A549 (cell line): Measurements from ENCODE around the gene PKIG. TPM values are rescaled to one million over a fixed set of nuclear protein-coding genes. Genes with fewer than 3 reads are reported as not detected.
"Not testable (repeated sequence)": the region's sequence is repeated elsewhere in the genome, so short reads cannot be mapped to it uniquely, and the experiment has no call there.

ENCODE experiments used
- ATAC-seq, 2 experiments: fragments of 200-7000 bp in 1 of 2; fragments of >200 bp in 1 of 2; cut with Nextera tagmentation in 1 of 2; cut with Tn5 transposase in 1 of 2; 3 replicates each; pipeline versions ENCODE4 v1.8.0 to v1.9.1; 2018 to 2020; ENCODE audit warnings: mild to moderate bottlenecking in 1 of 2, moderate library complexity in 1 of 2
- CTCF ChIA-PET: fragments of 300-600 bp; sonication (Branson Sonifier 250); formaldehyde crosslinking; extraction: SDS; loops from one replicate; lab custom pipeline; 2021; ENCODE audit warnings: antibody characterized with exemption, inconsistent platforms; lab: Yijun Ruan, JAX
- POLR2A ChIA-PET: fragments of 350-600 bp; formaldehyde crosslinking; extraction: SDS; loops from one replicate; lab custom pipeline; 2021; ENCODE audit warnings: antibody characterized with exemption, inconsistent platforms; lab: Yijun Ruan, JAX
- DNase-seq, 2 experiments: peaks; one replicate each; pipeline versions ENCODE4 v3.0.0 to v3.0.0-alpha.2; 2011 to 2016; ENCODE audit warnings: low read depth in 1 of 2, low spot score in 1 of 2
- FAIRE-seq: peaks from 2 replicates; lab custom pipeline; 2011; peaks lifted over from hg19 to GRCh38; lab: Jason Lieb, UNC
- H3K27ac ChIP-seq, 2 experiments: fragments of >200 bp; sonication (Bioruptor Twin); formaldehyde crosslinking; 3 replicates each; pipeline ENCODE4 v1.5.1; 2016 to 2017
- H3K4me1 ChIP-seq: fragments of >200 bp; sonication (Bioruptor Twin); formaldehyde crosslinking; 3 replicates; pipeline ENCODE4 v1.6.1; 2016
- H3K4me2 ChIP-seq: fragments of >200 bp; sonication (Bioruptor Twin); formaldehyde crosslinking; 3 replicates; pipeline ENCODE4 v1.6.1; 2016
- H3K4me3 ChIP-seq: fragments of >200 bp; sonication (Bioruptor Twin); formaldehyde crosslinking; 3 replicates; pipeline ENCODE4 v1.5.1; 2016
- H3K9me3 ChIP-seq: fragments of >200 bp; sonication (Bioruptor Twin); formaldehyde crosslinking; 3 replicates; pipeline ENCODE4 v1.6.1; 2016
- CBX8 ChIP-seq: fragments of 200-600 bp; sonication (generic); IDR thresholded peaks from 2 replicates; pipeline ENCODE4 v1.6.1; 2016
- CHD2 ChIP-seq: fragments of 150-350 bp; IDR thresholded peaks from 2 replicates; pipeline ENCODE4 v1.6.1; 2014; ENCODE audit warnings: low read length; ENCODE audit not compliant: partially characterized antibody
- EHMT2 ChIP-seq: fragments of 200-600 bp; sonication (generic); IDR thresholded peaks from 2 replicates; pipeline ENCODE4 v1.6.1; 2016; ENCODE audit warnings: antibody characterized with exemption, low read depth, mild to moderate bottlenecking, moderate library complexity
- FOSB ChIP-seq: fragments of 250-450 bp; sonication (Bioruptor Pico); IDR thresholded peaks from 2 replicates; pipeline ENCODE4 v1.5.0; 2020; ENCODE audit warnings: mild to moderate bottlenecking, moderate library complexity
- GATA3 ChIP-seq: IDR thresholded peaks from 2 replicates; pipeline ENCODE4 v1.6.1; 2012; ENCODE audit warnings: borderline replicate concordance
- HOXA7 ChIP-seq: fragments of 250-450 bp; sonication (Bioruptor Pico); IDR thresholded peaks from 2 replicates; pipeline ENCODE4 v1.5.0; 2020; ENCODE audit warnings: mild to moderate bottlenecking, moderate library complexity
- HOXB5 ChIP-seq: fragments of 250-450 bp; sonication (Bioruptor Pico); IDR thresholded peaks from 2 replicates; pipeline ENCODE4 v1.5.0; 2020; ENCODE audit warnings: mild to moderate bottlenecking, moderate library complexity
- MAFK ChIP-seq: fragments of 450-650 bp; IDR thresholded peaks from 2 replicates; pipeline ENCODE4 v1.6.1; 2014; ENCODE audit not compliant: partially characterized antibody
- MAZ ChIP-seq: fragments of 150-350 bp; IDR thresholded peaks from 2 replicates; pipeline ENCODE4 v1.6.1; 2014; ENCODE audit warnings: antibody characterized with exemption, low read depth, low read length, borderline replicate concordance
- MYC ChIP-seq: IDR thresholded peaks from 2 replicates; pipeline ENCODE4 v1.6.1; 2012; ENCODE audit warnings: mild to moderate bottlenecking, inconsistent platforms, low read length, improper control_type of control experiment, borderline replicate concordance
- PHF8 ChIP-seq: fragments of 200-600 bp; sonication (generic); IDR thresholded peaks from 2 replicates; pipeline ENCODE4 v1.6.1; 2016; ENCODE audit warnings: low read depth, mild to moderate bottlenecking, antibody characterized with exemption, moderate library complexity, borderline replicate concordance
- POLR2AphosphoS2 ChIP-seq: conservative IDR thresholded peaks from 2 replicates; pipeline ENCODE4 v1.6.1; 2012; ENCODE audit warnings: low read length, improper control_type of control experiment, inconsistent platforms
- RARB ChIP-seq: fragments of 250-450 bp; sonication (Bioruptor Pico); IDR thresholded peaks from 2 replicates; pipeline ENCODE4 v1.8.0; 2021; ENCODE audit warnings: mild to moderate bottlenecking, moderate library complexity
- RFX5 ChIP-seq: fragments of 450-650 bp; IDR thresholded peaks from 2 replicates; pipeline ENCODE4 v1.7.1; 2014; ENCODE audit warnings: antibody characterized with exemption, mild to moderate bottlenecking, moderate library complexity
- SMC3 ChIP-seq: fragments of >200 bp; sonication (Bioruptor Twin); formaldehyde crosslinking; IDR thresholded peaks from 3 replicates; pipeline ENCODE4 v1.6.1; 2018; ENCODE audit warnings: inconsistent platforms
- TP53 ChIP-seq: fragments of 250-450 bp; sonication (Bioruptor Pico); IDR thresholded peaks from 2 replicates; pipeline ENCODE4 v1.5.0; 2021; ENCODE audit warnings: mild to moderate bottlenecking, moderate library complexity
- ZFP36 ChIP-seq: fragments of 450-650 bp; IDR thresholded peaks from 2 replicates; pipeline ENCODE4 v1.6.1; 2014; ENCODE audit warnings: borderline replicate concordance; ENCODE audit not compliant: partially characterized antibody
- ZNF302 ChIP-seq: fragments of 250-450 bp; sonication (Bioruptor Pico); IDR thresholded peaks from 2 replicates; pipeline ENCODE4 v1.9.0; 2021; ENCODE audit warnings: inconsistent platforms, mild to moderate bottlenecking, moderate library complexity
- ZSCAN20 ChIP-seq: fragments of 250-450 bp; sonication (Bioruptor Pico); IDR thresholded peaks from 2 replicates; pipeline ENCODE4 v1.8.0; 2022; ENCODE audit warnings: mild to moderate bottlenecking, moderate library complexity
- WGBS: methylation state at CpG from one replicate; pipeline ENCODE4 v1.1.6; 2017; ENCODE audit errors: missing lambda C conversion rate; 5-methylcytosine and 5-hydroxymethylcytosine counted together
- polyA plus RNA-seq, 4 experiments: library from polyadenylated mRNA; depleted of rRNA in 3 of 4; stranded (reverse); fragments of >200 nt; fragmentation: RNase III in 1 of 4; extraction: RNeasy Plus Mini Kit Qiagen cat#74134 plus additional on column Dnase treatment in 1 of 4; gene quantifications; 2 replicates in 3 of 4; 3 replicates in 1 of 4; pipeline ENCODE4 v1.2.3, GENCODE V29; 2011 to 2017
- TF ChIP-seq, protein P1 (sequence below): fragments of >200 bp; sonication (Bioruptor Twin); formaldehyde crosslinking; IDR thresholded peaks from 3 replicates; pipeline ENCODE4 v1.6.1; 2016
- TF ChIP-seq, protein P2 (sequence below): fragments of 450-650 bp; IDR thresholded peaks from 2 replicates; pipeline ENCODE4 v1.6.1; 2014; ENCODE audit warnings: antibody characterized with exemption

PKIG gene
- polyA plus RNA-seq, 2 of the 4 experiments (the other 2 are of a cell fraction), result 24.0 to 31.1 TPM

DNA sequence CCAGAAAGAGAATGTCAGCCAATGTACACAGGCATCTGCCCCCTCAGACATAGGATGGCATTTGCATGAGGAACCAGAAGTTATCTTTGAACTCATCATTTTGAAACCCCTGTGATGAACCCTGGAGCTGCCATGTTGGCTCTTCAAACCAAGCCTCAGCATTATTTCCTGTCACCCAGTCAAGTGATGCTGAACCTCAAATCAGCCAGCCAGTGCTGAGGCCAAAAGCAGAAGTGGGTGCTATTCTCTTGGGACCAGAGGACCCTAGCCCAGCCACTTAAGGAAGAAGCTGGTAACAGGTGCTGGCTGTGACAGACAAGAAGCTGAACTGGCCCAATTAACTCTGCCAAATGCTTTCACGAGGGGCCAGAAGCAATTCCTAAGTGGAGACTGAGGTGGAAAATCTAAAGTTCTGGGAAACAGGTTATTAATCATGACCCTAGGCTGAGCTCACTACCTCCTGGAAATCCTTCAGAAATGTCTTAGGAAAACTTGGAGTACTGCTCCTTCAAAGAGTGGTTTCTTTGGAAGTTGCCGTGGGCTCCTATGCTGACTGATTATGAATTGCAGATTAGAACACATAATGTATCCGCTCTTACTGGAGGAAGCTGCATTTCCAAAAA, 4.0 kb downstream of the PKIG start:
- WGBS, result 94% methylated on average over 3 of the region's 3 CpGs
- Histone ChIP-seq H3K4me1 (no peaks in the 10 kb centered on the region), H3K4me2 (no peak overlapping the region), H3K4me3 (no peak overlapping the region), H3K9me3 (no peaks in the 10 kb centered on the region), H3K27ac (no peak overlapping the region)
- no peak for TF ChIP-seq GATA3
- no peak for TF ChIP-seq MAFK
- TF ChIP-seq FOSB (CRISPR knock-in tag), result no peak
- no peak for TF ChIP-seq PHF8
- TF ChIP-seq SMC3, result no peak
- no peak for TF ChIP-seq TP53 (CRISPR knock-in tag)
- TF ChIP-seq CHD2, result no peak
- TF ChIP-seq HOXA7, result no peak
- TF ChIP-seq POLR2AphosphoS2, result no peak
- TF ChIP-seq, protein P1, sequence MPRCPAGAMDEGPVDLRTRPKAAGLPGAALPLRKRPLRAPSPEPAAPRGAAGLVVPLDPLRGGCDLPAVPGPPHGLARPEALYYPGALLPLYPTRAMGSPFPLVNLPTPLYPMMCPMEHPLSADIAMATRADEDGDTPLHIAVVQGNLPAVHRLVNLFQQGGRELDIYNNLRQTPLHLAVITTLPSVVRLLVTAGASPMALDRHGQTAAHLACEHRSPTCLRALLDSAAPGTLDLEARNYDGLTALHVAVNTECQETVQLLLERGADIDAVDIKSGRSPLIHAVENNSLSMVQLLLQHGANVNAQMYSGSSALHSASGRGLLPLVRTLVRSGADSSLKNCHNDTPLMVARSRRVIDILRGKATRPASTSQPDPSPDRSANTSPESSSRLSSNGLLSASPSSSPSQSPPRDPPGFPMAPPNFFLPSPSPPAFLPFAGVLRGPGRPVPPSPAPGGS, result no peak
- TF ChIP-seq EHMT2, result no peak
- TF ChIP-seq MYC, result no peak
- FAIRE-seq (no peak), DNase-seq (no peak), ATAC-seq (no peak)
- CTCF ChIA-PET, result interaction anchor here (0.8 to 1.3 kb wide), 4 partner anchors 12 to 371 kb away, joined by 3 to 4 read pairs (median 3); no protein-coding TSS in a partner anchor
- POLR2A ChIA-PET, result no interaction called here

DNA sequence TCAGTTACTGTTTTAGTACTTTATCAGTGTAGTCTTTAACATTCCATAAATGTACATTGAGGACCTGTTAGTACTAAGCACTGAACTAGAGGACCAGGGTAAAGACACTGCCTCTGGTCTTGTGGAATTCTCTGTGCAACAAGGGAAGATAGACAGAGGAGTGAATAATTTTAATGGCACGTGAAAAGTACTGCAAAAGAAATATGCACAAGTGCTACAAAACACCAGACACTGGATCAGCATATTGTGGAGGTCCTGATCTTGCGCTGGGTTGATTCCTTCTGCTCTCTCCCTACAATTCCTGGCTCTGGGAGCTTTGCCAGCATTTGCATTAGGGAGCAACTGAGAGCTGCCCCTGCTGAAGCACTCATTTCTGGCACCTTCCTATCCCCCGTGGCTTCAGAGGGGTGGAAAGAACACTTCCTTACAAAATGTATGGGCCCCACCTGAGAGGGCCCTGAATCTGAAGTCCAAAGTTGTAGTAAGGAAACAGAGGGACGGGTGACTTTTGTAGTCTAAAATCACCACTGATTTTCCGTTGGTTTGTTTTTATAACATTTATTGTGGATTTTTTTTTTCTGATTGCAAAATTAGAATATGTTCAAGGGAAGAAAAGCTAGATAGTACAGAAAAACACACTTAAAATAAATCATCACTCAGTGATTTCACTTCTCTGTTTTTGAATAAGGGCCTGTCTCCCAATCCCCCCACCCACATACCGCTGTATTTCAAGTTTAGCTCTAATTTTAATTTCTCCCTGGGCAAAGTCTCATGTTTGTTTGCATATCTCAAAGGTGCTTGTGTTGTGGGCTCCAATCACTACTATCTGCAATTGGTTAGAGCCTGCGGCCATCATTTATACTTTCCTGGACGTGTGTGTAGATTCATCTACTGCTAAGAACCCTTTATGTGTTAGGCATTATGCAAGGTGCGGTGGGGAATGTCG, 4.9 kb downstream of the PKIG start:
- Histone ChIP-seq H3K27ac (no peak overlapping the region), H3K9me3 (no peaks in the 10 kb centered on the region), H3K4me2 (no peak overlapping the region), H3K4me3 (no peak overlapping the region)
- ChIA-PET POLR2A (no interaction called here), CTCF (interaction anchor here (0.6 to 1.0 kb wide), 3 partner anchors 11 to 23 kb away, joined by 3 to 4 read pairs (median 4); no protein-coding TSS in a partner anchor)
- FAIRE-seq (no peak), DNase-seq (no peak), ATAC-seq (no peak)
- 89% methylated on average over 10 of the region's 10 CpGs for WGBS
- no peak for TF ChIP-seq EHMT2
- TF ChIP-seq ZNF302 (CRISPR knock-in tag), result no peak
- TF ChIP-seq PHF8, result no peak
- TF ChIP-seq MAZ, result no peak
- TF ChIP-seq RFX5, result no peak
- TF ChIP-seq, all 56 proteins: peak for 0
- H3K4me1 ChIP-seq, result no peaks in the 10 kb centered on the region

DNA sequence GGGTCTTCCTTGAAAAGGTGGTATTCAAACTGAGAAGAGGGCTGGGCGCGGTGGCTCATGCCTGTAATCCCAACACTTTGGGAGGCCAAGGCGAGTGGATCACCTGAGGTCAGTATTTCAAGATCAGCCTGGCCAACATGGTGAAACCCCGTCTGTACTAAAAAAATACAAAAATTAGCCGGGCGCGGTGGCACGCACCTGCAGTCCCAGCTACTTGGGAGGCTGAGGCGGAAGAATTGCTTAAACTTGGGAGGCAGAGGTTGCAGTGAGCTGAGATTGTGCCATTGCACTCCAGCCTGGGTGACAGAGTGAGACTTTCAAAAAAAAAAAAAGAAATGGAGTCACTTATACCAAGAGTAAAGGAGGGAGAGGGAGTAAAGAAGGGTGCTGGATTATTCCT, 5.9 kb downstream of the PKIG start:
- 95% methylated on average over 9 of the region's 9 CpGs for WGBS
- FAIRE-seq, ATAC-seq, H3K9me3 ChIP-seq, CTCF ChIA-PET, H3K4me2 ChIP-seq, DNase-seq, H3K4me1 ChIP-seq, H3K27ac ChIP-seq, POLR2A ChIA-PET, H3K4me3 ChIP-seq: not testable (repeated sequence)

DNA sequence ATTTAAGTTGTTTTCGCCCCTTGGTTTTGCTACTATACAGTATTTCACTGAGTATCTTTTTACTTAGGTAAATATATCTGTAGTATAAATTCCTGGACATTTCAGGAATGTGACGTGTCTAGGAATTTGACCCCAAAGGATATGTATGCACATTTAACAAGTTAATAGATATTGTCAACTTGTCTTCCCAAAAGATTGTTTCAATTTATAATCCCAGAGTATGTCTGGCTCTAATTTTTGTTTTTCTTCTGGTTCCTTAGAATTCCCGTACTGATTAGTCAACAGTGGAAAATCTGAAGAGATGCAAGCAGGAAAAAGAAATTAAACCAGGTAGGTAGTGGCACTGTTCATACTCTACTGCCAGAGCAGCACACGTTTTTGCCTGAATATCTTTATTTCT, 7.2 kb downstream of the PKIG start:
- ATAC-seq (no peak), DNase-seq (no peak), FAIRE-seq (no peak)
- H3K27ac ChIP-seq, result no peak overlapping the region
- CTCF ChIA-PET, result interaction anchor here (1.1 to 2.5 kb wide), 2 partner anchors 21 to 376 kb away, joined by 3 to 7 read pairs; no protein-coding TSS in a partner anchor
- no peak overlapping the region for H3K4me2 ChIP-seq
- H3K4me1 ChIP-seq, result peaks cover 10% of the 10 kb centered on the region
- TF ChIP-seq, protein P2, sequence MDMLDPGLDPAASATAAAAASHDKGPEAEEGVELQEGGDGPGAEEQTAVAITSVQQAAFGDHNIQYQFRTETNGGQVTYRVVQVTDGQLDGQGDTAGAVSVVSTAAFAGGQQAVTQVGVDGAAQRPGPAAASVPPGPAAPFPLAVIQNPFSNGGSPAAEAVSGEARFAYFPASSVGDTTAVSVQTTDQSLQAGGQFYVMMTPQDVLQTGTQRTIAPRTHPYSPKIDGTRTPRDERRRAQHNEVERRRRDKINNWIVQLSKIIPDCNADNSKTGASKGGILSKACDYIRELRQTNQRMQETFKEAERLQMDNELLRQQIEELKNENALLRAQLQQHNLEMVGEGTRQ, result no peak
- TF ChIP-seq ZFP36, result no peak
- no peak for TF ChIP-seq PHF8
- no peak for TF ChIP-seq POLR2AphosphoS2
- TF ChIP-seq ZSCAN20 (CRISPR knock-in tag), result no peak
- no peak for TF ChIP-seq RARB (CRISPR knock-in tag)
- no peak for TF ChIP-seq FOSB (CRISPR knock-in tag)
- TF ChIP-seq CBX8, result no peak
- no peak for TF ChIP-seq HOXB5 (CRISPR knock-in tag)
- no peaks in the 10 kb centered on the region for H3K9me3 ChIP-seq
- WGBS, result 73% methylated on average over 4 of the region's 4 CpGs
- POLR2A ChIA-PET, result no interaction called here
- H3K4me3 ChIP-seq, result no peak overlapping the region
